SJCRH30 (cell line): Measurements from ENCODE around the gene PTK7. TPM values are rescaled to one million over a fixed set of nuclear protein-coding genes. Genes with fewer than 3 reads are reported as not detected.
"Not testable (repeated sequence)": the region's sequence is repeated elsewhere in the genome, so short reads cannot be mapped to it uniquely, and the experiment has no call there.

ENCODE experiments used
- DNase-seq, 2 experiments: peaks; one replicate each; pipeline ENCODE4 v3.0.0-alpha.2; 2015 to 2020
- H3K27ac ChIP-seq: fragments of 250-450 bp; sonication (Bioruptor Pico); 2 replicates; pipeline ENCODE4 v1.5.1; 2020; ENCODE audit warnings: mild to moderate bottlenecking, moderate library complexity
- H3K27me3 ChIP-seq: fragments of 250-450 bp; sonication (Bioruptor Pico); 2 replicates; pipeline ENCODE4 v1.5.1; 2020; ENCODE audit warnings: mild to moderate bottlenecking, moderate library complexity
- H3K36me3 ChIP-seq: fragments of 250-450 bp; sonication (Bioruptor Pico); 2 replicates; pipeline ENCODE4 v1.5.1; 2020; ENCODE audit warnings: mild to moderate bottlenecking, moderate library complexity
- H3K4me1 ChIP-seq: fragments of 250-450 bp; sonication (Bioruptor Pico); 2 replicates; pipeline ENCODE4 v1.5.1; 2020; ENCODE audit warnings: mild to moderate bottlenecking, moderate library complexity
- H3K4me3 ChIP-seq: fragments of 250-450 bp; sonication (Bioruptor Pico); 2 replicates; pipeline ENCODE4 v1.5.1; 2020; ENCODE audit warnings: mild to moderate bottlenecking, moderate library complexity
- H3K9me3 ChIP-seq: fragments of 250-450 bp; sonication (Bioruptor Pico); replicated peaks from 2 replicates; pipeline ENCODE4 v1.5.1; 2020; ENCODE audit warnings: mild to moderate bottlenecking, moderate library complexity
- total RNA-seq: library from RNA; depleted of rRNA; stranded (reverse); fragments of >200 nt; shearing (Covaris generic); gene quantifications from 2 replicates; pipeline ENCODE4 v1.2.3, GENCODE V29; 2014; rRNA removed

PTK7 gene
- 84.2 and 88.3 TPM in 2 replicates for total RNA-seq

GRCh38 chr6:43075670-43076463 lies at the start of gene PTK7:
Gene PTK7, plus strand, starts transcription at chr6:43076314. Its CDS starts 175 bp downstream, at chr6:43076489.
- H3K36me3 ChIP-seq: no peaks in the 10 kb centered on the region
- H3K4me1 ChIP-seq: peaks cover 5% of the 10 kb centered on the region; the same call in 1 of the 2 replicates
- no peaks in the 10 kb centered on the region for H3K9me3 ChIP-seq
- peak within 1 kb of the TSS; percentile 90 for H3K4me3 ChIP-seq
- H3K27me3 ChIP-seq: no peaks in the 10 kb centered on the region
- DNase-seq: peak; percentile 80
- peak within 1 kb of the TSS; percentile 55 for H3K27ac ChIP-seq

- Histone ChIP-seq H3K4me1 (no peaks in the 10 kb centered on the region), H3K36me3 (peaks cover 68% of the 10 kb centered on the region), H3K4me3 (no peak overlapping the region), H3K9me3 (no peaks in the 10 kb centered on the region), H3K27ac (no peak overlapping the region), H3K27me3 (no peaks in the 10 kb centered on the region)
- no peak for DNase-seq
These were observed 49.7 kb upstream of the PTK7 start for GRCh38 chr6:43026365-43026764.

GRCh38 chr6:43029120-43029519 lies 47.0 kb upstream of the PTK7 start:
- Histone ChIP-seq H3K9me3 (no peaks in the 10 kb centered on the region), H3K27me3 (no peaks in the 10 kb centered on the region), H3K4me3 (no peak overlapping the region), H3K27ac (no peak overlapping the region), H3K36me3 (peaks cover 73% of the 10 kb centered on the region), H3K4me1 (no peaks in the 10 kb centered on the region)
- DNase-seq: no peak

GRCh38 chr6:43032326-43032725 lies 43.8 kb upstream of the PTK7 start:
- no peak overlapping the region for H3K4me3 ChIP-seq
- no peak overlapping the region for H3K27ac ChIP-seq
- no peaks in the 10 kb centered on the region for H3K27me3 ChIP-seq
- H3K9me3 ChIP-seq: no peaks in the 10 kb centered on the region
- DNase-seq: no peak
- H3K36me3 ChIP-seq: peaks cover 57% of the 10 kb centered on the region
- no peaks in the 10 kb centered on the region for H3K4me1 ChIP-seq

- H3K9me3 ChIP-seq: no peaks in the 10 kb centered on the region
- no peaks in the 10 kb centered on the region for H3K27me3 ChIP-seq
- peaks cover 51% of the 10 kb centered on the region for H3K36me3 ChIP-seq
- no peak overlapping the region for H3K27ac ChIP-seq
- no peak overlapping the region for H3K4me3 ChIP-seq
- DNase-seq: no peak
- no peaks in the 10 kb centered on the region for H3K4me1 ChIP-seq
These were observed 42.5 kb upstream of the PTK7 start for GRCh38 chr6:43033496-43034189.

GRCh38 chr6:43034190-43034525 lies 42.0 kb upstream of the PTK7 start:
- Histone ChIP-seq H3K27me3 (no peaks in the 10 kb centered on the region), H3K9me3 (no peaks in the 10 kb centered on the region), H3K4me3 (no peak overlapping the region), H3K36me3 (peaks cover 46% of the 10 kb centered on the region), H3K4me1 (no peaks in the 10 kb centered on the region), H3K27ac (no peak overlapping the region)
- DNase-seq: no peak

GRCh38 chr6:43035495-43036194 lies 40.5 kb upstream of the PTK7 start:
- H3K36me3 ChIP-seq: peaks cover 31% of the 10 kb centered on the region
- no peaks in the 10 kb centered on the region for H3K9me3 ChIP-seq
- no peaks in the 10 kb centered on the region for H3K4me1 ChIP-seq
- DNase-seq: no peak
- H3K4me3 ChIP-seq: no peak overlapping the region
- no peak overlapping the region for H3K27ac ChIP-seq
- no peaks in the 10 kb centered on the region for H3K27me3 ChIP-seq

GRCh38 chr6:43036712-43037111 lies 39.4 kb upstream of the PTK7 start:
- Histone ChIP-seq H3K9me3 (no peaks in the 10 kb centered on the region), H3K4me3 (no peak overlapping the region), H3K27me3 (no peaks in the 10 kb centered on the region), H3K36me3 (peaks cover 26% of the 10 kb centered on the region), H3K4me1 (no peaks in the 10 kb centered on the region), H3K27ac (no peak overlapping the region)
- DNase-seq: no peak

GRCh38 chr6:43037197-43037596 lies 38.9 kb upstream of the PTK7 start:
- no peak overlapping the region for H3K4me3 ChIP-seq
- no peaks in the 10 kb centered on the region for H3K9me3 ChIP-seq
- peaks cover 26% of the 10 kb centered on the region for H3K36me3 ChIP-seq
- no peaks in the 10 kb centered on the region for H3K4me1 ChIP-seq
- DNase-seq: no peak
- no peaks in the 10 kb centered on the region for H3K27me3 ChIP-seq
- no peak overlapping the region for H3K27ac ChIP-seq

GRCh38 chr6:43037706-43038105 lies 38.4 kb upstream of the PTK7 start:
- no peaks in the 10 kb centered on the region for H3K4me1 ChIP-seq
- no peak overlapping the region for H3K4me3 ChIP-seq
- H3K9me3 ChIP-seq: no peaks in the 10 kb centered on the region
- no peak overlapping the region for H3K27ac ChIP-seq
- H3K36me3 ChIP-seq: peaks cover 30% of the 10 kb centered on the region
- no peaks in the 10 kb centered on the region for H3K27me3 ChIP-seq
- DNase-seq: no peak

- Histone ChIP-seq H3K9me3 (no peaks in the 10 kb centered on the region), H3K27ac (no peak overlapping the region), H3K36me3 (peaks cover 24% of the 10 kb centered on the region), H3K4me1 (no peaks in the 10 kb centered on the region), H3K4me3 (no peak overlapping the region), H3K27me3 (no peaks in the 10 kb centered on the region)
- no peak for DNase-seq
These were observed 37.4 kb upstream of the PTK7 start for GRCh38 chr6:43038727-43039126.

GRCh38 chr6:43040542-43041257 lies 35.4 kb upstream of the PTK7 start:
- peaks cover 22% of the 10 kb centered on the region for H3K36me3 ChIP-seq
- no peak overlapping the region for H3K27ac ChIP-seq
- H3K27me3 ChIP-seq: no peaks in the 10 kb centered on the region
- H3K4me1 ChIP-seq: no peaks in the 10 kb centered on the region
- no peak overlapping the region for H3K4me3 ChIP-seq
- no peak for DNase-seq
- no peaks in the 10 kb centered on the region for H3K9me3 ChIP-seq

- H3K36me3 ChIP-seq: peaks cover 15% of the 10 kb centered on the region
- DNase-seq, H3K27ac ChIP-seq, H3K4me1 ChIP-seq, H3K9me3 ChIP-seq, H3K4me3 ChIP-seq, H3K27me3 ChIP-seq: not testable (repeated sequence)
These were observed 34.6 kb upstream of the PTK7 start for GRCh38 chr6:43041475-43041874.

- no peak overlapping the region for H3K27ac ChIP-seq
- no peaks in the 10 kb centered on the region for H3K27me3 ChIP-seq
- DNase-seq: no peak
- H3K4me1 ChIP-seq: no peaks in the 10 kb centered on the region
- H3K9me3 ChIP-seq: no peaks in the 10 kb centered on the region
- H3K4me3 ChIP-seq: no peak overlapping the region
- H3K36me3 ChIP-seq: peaks cover 7% of the 10 kb centered on the region
These were observed 32.8 kb upstream of the PTK7 start for GRCh38 chr6:43043310-43043709.
